IPS-15b (cell line): Measurements from ENCODE around the gene FAM53A.

Experiments used
- H3K27me3 ChIP-seq: one replicate; pipeline ENCODE4 v1.6.1; 2013; ENCODE audit warnings: low read length; ENCODE audit not compliant: control insufficient read depth, insufficient read depth
- H3K36me3 ChIP-seq: one replicate; pipeline ENCODE4 v1.6.1; 2013; ENCODE audit warnings: low read length; ENCODE audit not compliant: control insufficient read depth, insufficient read depth
- H3K4me1 ChIP-seq: one replicate; pipeline ENCODE4 v1.6.1; 2013; ENCODE audit warnings: mild to moderate bottlenecking, low read length; ENCODE audit not compliant: control insufficient read depth, insufficient read depth
- H3K4me3 ChIP-seq: one replicate; pipeline ENCODE4 v1.5.1; 2013; ENCODE audit warnings: low read depth, low read length
- H3K9ac ChIP-seq: one replicate; pipeline ENCODE4 v1.6.1; 2013; ENCODE audit warnings: low read depth, mild to moderate bottlenecking, low read length
- H3K9me3 ChIP-seq: one replicate; pipeline ENCODE4 v1.6.1; 2013; ENCODE audit warnings: mild to moderate bottlenecking, low read length; ENCODE audit not compliant: control insufficient read depth, insufficient read depth

FAM53A gene

DNA sequence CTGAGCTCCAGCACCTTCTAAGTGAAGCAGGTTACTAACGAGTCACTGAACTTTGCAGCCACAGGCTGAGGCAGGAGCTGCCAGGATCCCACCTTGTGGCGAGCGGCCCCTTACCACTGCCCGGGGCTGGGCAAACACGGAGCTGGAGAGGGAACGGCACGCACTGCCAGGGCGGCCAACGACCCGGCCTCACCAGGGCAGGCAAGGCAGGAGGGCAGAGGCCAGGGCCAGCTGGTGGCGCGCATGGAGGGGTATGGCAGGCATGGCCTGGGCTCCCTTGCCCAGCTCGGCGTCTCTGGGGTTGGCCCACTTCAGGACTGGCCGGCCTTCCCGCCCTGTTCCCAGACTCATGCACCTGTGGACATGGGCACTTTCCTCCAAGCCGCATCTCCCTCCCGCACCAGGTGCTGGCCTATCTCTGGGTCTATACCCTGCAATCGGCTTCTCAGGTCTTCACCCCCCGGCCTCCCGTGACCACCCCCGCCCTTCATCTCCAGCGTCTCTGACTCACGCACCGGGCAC, 64.9 kb downstream of the FAM53A start:
- Histone ChIP-seq H3K4me3 (no peak overlapping the region), H3K4me1 (no peaks in the 10 kb centered on the region), H3K27me3 (no peaks in the 10 kb centered on the region), H3K9ac (no peak overlapping the region), H3K9me3 (no peaks in the 10 kb centered on the region), H3K36me3 (no peaks in the 10 kb centered on the region)

- Histone ChIP-seq H3K9me3 (no peaks in the 10 kb centered on the region), H3K9ac (no peak overlapping the region), H3K4me3 (no peak overlapping the region), H3K36me3 (no peaks in the 10 kb centered on the region), H3K4me1 (no peaks in the 10 kb centered on the region), H3K27me3 (no peaks in the 10 kb centered on the region)
Measured at GRCh38 chr4:1618438-1618837, 65.7 kb downstream of the FAM53A start.

DNA sequence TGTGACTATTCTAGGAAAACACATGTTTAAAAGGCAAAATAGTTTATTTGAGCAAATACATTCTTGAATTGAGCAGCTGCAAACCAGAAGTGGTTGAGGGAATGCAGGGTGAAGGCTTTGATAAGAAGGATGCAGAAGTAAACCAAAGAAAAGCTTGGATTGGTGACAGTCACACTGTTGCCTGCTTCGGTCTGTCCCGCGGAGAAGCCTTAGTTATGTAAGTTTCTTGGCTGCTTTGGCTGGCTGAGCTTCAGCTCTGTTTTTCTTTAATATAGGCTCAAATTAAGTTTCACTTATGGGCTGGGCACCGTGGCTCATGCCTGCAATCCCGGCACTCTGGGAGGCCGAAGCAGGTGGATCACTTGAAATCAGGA, 67.6 kb downstream of the FAM53A start:
- H3K36me3 ChIP-seq = no peaks in the 10 kb centered on the region
- H3K4me3 ChIP-seq = no peak overlapping the region
- no peak overlapping the region for H3K9ac ChIP-seq
- H3K27me3 ChIP-seq = no peaks in the 10 kb centered on the region
- H3K9me3 ChIP-seq = no peaks in the 10 kb centered on the region
- no peaks in the 10 kb centered on the region for H3K4me1 ChIP-seq

- Histone ChIP-seq H3K9ac (no peak overlapping the region), H3K4me3 (no peak overlapping the region), H3K4me1 (no peaks in the 10 kb centered on the region), H3K36me3 (no peaks in the 10 kb centered on the region), H3K27me3 (no peaks in the 10 kb centered on the region), H3K9me3 (no peaks in the 10 kb centered on the region)
Measured at GRCh38 chr4:1615786-1616556, 68.1 kb downstream of the FAM53A start.

DNA sequence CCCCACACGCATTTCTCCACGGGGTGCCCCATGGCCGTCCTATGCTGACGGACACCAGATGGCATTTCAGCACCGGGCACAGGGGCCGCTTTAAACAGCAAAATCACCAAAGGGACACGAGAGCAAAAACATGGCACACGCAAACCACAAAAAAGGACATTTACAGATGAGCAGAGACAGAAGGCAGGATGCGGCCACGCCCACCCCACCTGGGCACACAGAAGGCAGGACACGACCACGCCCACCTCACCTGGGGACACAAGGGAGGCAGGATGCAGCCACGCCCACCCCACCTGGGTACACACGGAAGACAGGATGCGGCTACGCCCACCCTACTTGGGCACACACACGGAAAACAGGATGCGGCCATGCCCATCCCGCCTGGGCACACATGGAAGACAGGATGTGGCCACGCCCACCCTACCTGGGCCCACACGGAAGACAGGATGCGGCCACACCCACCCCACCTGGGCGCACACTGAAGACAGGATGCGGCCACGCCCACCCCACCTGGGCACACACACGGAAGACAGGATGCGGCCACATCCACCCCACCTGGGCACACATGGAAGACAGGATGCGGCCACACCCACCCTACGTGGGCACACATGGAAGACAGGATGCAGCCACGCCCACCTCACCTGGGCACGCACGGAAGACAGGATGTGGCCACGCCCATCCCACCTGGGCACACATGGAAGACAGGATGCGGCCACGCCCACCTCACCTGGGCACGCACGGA, 69.1 kb downstream of the FAM53A start:
- H3K27me3 ChIP-seq = no peaks in the 10 kb centered on the region
- H3K4me1 ChIP-seq = no peaks in the 10 kb centered on the region
- H3K9me3 ChIP-seq = no peaks in the 10 kb centered on the region
- H3K9ac ChIP-seq = no peak overlapping the region
- H3K4me3 ChIP-seq = no peak overlapping the region
- no peaks in the 10 kb centered on the region for H3K36me3 ChIP-seq

- no peaks in the 10 kb centered on the region for H3K9me3 ChIP-seq
- no peaks in the 10 kb centered on the region for H3K36me3 ChIP-seq
- H3K9ac ChIP-seq = no peak overlapping the region
- H3K4me3 ChIP-seq = no peak overlapping the region
- no peaks in the 10 kb centered on the region for H3K4me1 ChIP-seq
- H3K27me3 ChIP-seq = no peaks in the 10 kb centered on the region
Measured at GRCh38 chr4:1614502-1614853, 69.6 kb downstream of the FAM53A start.

DNA sequence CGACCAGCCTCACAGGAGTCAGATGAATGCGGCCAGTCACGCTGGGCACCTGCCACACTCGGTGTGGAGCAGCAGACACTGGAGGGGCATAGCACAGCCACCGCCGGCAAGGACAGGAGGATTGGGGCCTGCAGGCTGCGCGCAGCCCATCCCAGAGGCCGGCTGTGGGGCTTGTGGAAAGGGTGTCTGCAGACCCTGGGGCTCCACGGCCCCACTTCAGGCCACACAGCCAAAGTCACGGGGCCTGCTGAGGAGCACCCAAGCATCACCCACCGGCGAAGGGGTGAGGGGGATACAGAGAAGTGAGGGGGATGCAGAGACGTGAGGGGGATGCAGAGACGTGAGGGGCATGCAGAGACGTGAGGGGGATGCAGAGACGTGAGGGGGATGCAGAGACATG, 70.1 kb downstream of the FAM53A start:
- Histone ChIP-seq H3K4me1 (no peaks in the 10 kb centered on the region), H3K36me3 (no peaks in the 10 kb centered on the region), H3K27me3 (no peaks in the 10 kb centered on the region), H3K9me3 (no peaks in the 10 kb centered on the region), H3K9ac (no peak overlapping the region), H3K4me3 (no peak overlapping the region)

- H3K27me3 ChIP-seq = no peaks in the 10 kb centered on the region
- H3K9me3 ChIP-seq = no peaks in the 10 kb centered on the region
- H3K4me1 ChIP-seq = no peaks in the 10 kb centered on the region
- H3K4me3 ChIP-seq = no peak overlapping the region
- no peak overlapping the region for H3K9ac ChIP-seq
- no peaks in the 10 kb centered on the region for H3K36me3 ChIP-seq
Measured at GRCh38 chr4:1613099-1613495, 71.0 kb downstream of the FAM53A start.

GRCh38 chr4:1612278-1613098, 71.6 kb downstream of the FAM53A start:
- H3K9ac ChIP-seq = no peak overlapping the region
- no peak overlapping the region for H3K4me3 ChIP-seq
- no peaks in the 10 kb centered on the region for H3K9me3 ChIP-seq
- H3K4me1 ChIP-seq = no peaks in the 10 kb centered on the region
- no peaks in the 10 kb centered on the region for H3K36me3 ChIP-seq
- no peaks in the 10 kb centered on the region for H3K27me3 ChIP-seq

DNA sequence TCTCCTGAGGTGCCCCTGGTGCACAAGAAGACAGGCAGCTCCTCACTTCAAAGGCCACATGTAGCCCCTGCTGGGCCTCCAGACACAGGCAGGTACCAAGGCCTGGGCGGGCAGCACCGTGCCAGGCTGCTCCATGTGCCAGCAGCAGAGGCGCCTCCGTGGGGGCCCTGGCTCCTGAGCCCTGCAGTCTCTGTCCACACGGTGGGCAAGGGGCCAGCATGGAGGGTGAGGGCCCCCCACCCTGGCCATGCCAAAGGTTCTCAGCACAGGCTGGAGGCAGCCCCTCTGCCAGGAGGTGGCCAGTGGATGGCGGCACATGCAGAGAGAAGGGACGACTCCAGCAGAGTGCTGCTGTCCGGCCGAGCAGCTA, 72.6 kb downstream of the FAM53A start:
- no peak overlapping the region for H3K4me3 ChIP-seq
- H3K4me1 ChIP-seq = no peaks in the 10 kb centered on the region
- H3K36me3 ChIP-seq = no peaks in the 10 kb centered on the region
- H3K9ac ChIP-seq = no peak overlapping the region
- H3K9me3 ChIP-seq = no peaks in the 10 kb centered on the region
- no peaks in the 10 kb centered on the region for H3K27me3 ChIP-seq

DNA sequence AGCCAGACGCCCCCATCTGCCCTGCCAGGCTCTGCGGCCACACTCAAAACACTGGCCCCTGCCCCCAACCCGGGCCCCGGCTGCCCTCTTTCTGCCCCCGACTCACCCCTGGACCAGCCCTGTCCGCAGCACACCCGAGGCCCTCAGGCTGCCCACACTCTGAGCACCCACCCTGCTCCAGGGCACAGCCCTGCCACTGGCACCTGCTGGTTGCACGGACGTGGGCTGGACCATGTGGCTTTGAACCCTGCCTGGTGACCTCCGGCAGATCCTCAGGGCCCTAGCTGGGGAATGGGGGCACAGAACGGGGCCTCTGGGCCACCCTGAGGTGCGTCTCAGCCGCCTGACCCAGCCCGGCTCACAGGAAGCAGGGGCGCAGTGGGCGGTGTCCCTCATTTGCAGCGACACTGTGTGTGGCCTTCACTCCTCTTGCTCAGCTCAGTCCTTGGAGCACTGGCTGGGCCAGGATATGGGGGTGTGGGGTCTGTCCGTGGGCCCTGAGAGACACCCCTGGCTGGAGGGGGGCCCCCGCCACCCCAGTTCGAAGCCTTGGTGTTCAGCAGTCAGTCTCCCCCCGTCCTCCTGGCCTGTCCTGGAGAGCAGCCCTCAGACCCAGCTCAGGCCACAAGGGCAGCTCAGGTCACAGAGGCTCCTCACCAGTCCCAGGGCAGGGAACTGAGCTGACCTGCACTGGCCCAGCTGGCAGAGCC, 73.2 kb downstream of the FAM53A start:
- no peak overlapping the region for H3K9ac ChIP-seq
- H3K4me1 ChIP-seq = no peaks in the 10 kb centered on the region
- no peaks in the 10 kb centered on the region for H3K36me3 ChIP-seq
- no peaks in the 10 kb centered on the region for H3K27me3 ChIP-seq
- no peak overlapping the region for H3K4me3 ChIP-seq
- no peaks in the 10 kb centered on the region for H3K9me3 ChIP-seq
